NCI-H2227 (cell line): ENCODE measurements around the gene ZFP92.
A peak's percentile ranks its signal among the peaks of the same experiment; 100 is the strongest.
"Not testable (repeated sequence)": the region's sequence is repeated elsewhere in the genome, so short reads cannot be mapped to it uniquely, and the experiment has no call there.

ENCODE experiments used
- DNase-seq: peaks from one replicate; lab custom pipeline; 2025; ENCODE audit not compliant: unreplicated experiment; lab: John Stamatoyannopoulos, UW

The ZFP92 gene

GRCh38 chrX:153411255-153411987, at the start of gene ZFP92:
ZFP92 (plus strand) TSS chrX:153411472; CDS start chrX:153418323, 6,851 bp downstream.
- peak; percentile 20 for DNase-seq

DNA sequence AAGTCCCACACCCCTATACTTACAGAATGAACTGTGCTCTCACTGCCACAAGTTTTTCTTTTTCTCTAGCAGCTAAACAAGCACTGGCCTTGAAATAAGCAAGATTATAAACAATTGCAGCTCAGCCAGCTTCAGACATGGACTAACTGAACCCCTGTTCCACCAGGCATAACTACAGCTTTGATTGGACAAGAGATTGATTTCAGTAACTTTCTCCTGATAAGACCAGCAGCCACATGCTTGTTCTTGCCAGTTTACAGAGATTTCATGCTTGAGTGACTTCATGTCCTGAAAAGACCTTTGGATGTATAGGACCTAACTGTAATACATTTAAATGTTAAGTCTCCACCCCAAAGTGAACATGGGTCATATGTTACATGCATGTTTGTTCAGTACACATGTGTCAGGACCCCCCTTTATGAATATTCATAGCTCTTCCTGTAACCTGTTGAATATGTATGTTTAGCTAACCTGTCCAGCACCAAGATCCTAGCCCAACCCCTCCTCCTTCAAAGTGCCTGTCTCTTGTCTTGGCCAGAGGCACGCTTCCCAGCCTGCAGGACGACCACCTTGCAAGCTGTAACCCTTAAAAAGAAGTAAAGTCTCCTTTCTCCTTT, 49.4 kb upstream of the ZFP92 start:
- no peak for DNase-seq

- DNase-seq = no peak
Observed at GRCh38 chrX:153365670-153366069, 45.6 kb upstream of the ZFP92 start.

DNA sequence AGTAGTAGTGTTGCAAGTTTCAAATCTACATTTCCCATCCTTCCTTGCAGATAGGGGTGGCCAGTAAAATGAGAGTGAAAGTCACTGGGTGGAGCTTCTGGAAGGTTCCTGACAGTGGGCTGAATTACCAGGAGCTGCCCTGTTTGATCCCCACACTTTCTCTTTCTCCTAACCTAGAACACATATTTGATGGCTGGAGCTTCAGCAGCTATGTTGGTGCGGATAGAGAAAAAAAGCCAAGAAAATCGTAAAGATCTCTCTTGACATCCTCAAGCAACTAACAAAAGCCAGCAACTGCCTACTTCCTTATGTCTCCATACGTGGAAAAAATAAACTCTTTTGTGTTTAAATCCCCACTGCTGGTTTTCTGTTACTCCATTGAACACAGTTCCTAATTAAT, 45.2 kb upstream of the ZFP92 start:
- no peak for DNase-seq

GRCh38 chrX:153366878-153367538, 44.3 kb upstream of the ZFP92 start:
- DNase-seq = no peak

DNA sequence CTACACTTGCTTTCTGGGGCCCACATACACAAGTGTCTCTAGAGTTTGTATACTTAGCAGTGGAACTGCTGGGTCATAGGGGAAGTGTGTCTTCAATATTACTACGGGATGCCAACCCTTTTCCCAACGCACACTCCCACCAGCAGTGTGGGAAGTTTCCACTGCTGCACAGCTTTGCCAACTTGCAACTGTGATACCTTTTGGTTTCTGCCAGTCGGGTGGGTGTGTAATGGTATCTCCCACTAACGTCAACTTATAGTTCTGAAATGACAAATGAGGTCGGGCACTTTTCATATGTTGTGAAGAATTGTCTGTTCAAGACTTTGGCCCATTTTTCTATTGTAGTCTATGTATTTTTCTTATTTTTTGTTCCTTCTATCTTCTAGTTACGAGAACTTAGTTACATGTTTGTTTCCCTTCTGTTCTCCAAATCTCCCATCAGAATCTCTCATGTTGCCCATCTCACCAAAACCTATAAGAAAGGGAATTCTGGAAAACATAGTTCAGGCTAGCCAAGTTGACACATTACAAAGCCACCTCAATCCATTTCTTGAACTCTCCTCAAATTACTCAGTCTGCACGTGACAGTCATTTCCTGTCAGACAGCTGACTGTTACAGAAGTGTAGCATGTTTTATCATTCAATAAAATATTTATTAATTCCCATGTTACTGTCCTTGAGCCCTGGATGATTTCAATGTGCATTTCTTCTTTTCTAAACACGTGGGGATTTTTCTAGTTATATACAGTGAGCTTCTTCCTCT, 40.8 kb upstream of the ZFP92 start:
- DNase-seq = no peak

- no peak for DNase-seq
Observed at GRCh38 chrX:153371256-153371655, 40.0 kb upstream of the ZFP92 start.

DNA sequence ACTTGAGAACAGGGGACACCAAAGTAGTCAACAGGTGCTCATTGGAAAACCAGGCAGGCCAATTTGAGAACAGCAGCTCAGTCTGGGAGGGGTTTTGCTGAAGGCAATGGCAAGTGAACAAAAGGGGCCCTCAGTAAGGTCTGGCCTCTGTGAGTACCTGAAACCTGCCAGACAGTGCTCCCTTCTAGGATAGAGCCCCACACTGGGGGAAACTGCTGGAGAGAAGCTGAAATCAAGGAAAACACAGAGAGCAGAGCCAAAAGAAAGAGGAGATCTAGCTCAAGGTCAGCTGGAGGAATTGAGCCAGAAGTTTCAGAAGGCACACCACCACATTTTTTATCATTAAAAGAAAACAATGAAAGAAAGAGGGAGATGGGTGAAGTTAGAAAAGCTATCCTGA, 38.3 kb upstream of the ZFP92 start:
- no peak for DNase-seq

GRCh38 chrX:153374426-153374825, 36.8 kb upstream of the ZFP92 start:
- DNase-seq = no peak

DNA sequence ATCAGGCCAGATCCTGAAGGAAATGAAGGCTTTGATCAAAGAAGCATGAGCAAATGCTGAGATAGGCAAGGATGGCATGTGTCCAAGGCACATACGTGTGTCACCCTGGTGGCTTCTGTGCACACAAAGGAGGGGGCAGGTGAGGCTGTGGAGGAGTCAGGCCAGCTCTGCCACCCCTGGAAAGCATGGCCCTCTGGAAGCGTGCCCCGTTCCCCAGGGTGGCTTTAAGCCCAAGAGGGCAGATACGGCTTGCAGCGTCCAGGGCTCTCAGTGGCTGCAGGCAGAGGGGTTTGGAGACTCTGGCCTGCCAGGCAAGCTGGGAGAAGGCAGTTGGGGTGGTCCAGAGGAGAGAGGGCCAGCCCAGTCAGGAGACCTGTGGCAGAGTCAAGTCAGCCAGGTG, 35.7 kb upstream of the ZFP92 start:
- no peak for DNase-seq

DNA sequence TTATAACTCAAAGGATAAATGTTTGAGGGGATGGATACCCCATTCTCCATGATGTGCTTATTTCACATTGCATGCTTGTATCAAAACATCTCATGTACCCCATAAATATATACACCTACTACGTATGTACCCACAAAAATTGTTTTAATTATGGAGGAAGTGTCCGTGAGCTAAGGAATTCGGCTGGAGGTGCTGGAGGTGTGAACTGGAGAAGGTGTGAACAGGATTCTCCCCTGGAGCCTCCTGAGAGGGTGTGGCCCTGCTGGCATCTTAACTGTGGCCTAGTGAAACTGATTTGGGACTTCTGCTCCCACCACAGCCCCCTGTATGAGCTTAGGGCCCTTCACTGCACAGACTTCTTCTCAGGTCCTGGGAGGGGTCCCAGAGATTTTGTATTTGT, 33.5 kb upstream of the ZFP92 start:
- DNase-seq = no peak

- DNase-seq = no peak
Observed at GRCh38 chrX:153378607-153379006, 32.7 kb upstream of the ZFP92 start.

DNA sequence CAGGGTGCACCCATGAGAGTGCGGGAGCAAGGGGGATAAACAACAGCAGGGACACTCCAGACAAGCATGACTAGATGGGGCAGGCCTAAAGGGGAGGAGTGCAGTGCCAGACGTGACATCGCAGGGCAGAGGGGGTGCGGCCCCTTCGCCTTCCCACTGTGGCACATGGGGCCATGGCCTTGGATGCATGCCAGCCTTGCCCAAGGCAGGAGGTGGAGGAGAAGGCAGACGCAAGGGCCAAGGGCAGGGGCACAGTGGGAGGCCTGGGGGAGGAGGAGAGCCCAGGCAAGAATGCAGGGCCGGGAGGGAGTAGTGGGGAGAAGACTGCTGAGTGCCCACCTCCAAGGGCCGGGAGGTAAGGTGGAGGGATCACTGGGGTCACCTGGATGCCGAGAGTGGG, 31.8 kb upstream of the ZFP92 start:
- DNase-seq = no peak

DNA sequence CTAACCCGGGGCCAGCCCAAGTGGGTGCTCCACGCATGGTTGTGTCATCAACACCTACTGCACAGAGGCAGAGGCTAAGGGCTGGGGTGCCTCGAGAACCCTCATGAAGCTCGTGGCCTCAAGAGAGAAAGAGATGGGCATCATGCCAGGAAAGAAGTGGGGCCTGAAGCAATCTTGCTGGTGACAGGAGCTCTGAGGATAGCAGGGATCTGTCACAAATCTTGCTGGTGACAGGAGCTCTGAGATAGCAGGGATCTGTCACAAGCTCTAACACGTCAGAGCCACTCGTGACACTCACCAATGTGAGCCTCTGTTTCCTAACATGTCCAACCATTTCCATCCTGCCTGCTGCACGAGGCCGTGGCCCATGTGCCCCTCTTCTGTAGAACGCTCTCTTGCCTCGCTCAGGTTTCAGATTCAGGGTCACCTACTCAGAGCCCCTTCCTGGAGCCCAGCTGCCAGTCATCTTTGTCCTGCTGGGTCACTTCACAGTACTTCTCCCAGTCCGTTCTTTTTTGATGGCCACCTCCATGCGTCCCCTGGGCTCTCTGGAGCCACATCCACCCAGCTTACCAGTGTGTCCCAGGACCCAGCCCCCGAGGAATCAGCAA, 31.2 kb upstream of the ZFP92 start:
- DNase-seq = no peak

- no peak for DNase-seq
Observed at GRCh38 chrX:153380691-153381090, 30.6 kb upstream of the ZFP92 start.

- peak; percentile 87 for DNase-seq
Observed at GRCh38 chrX:153381684-153382532, 29.4 kb upstream of the ZFP92 start.

GRCh38 chrX:153382563-153383482, 28.4 kb upstream of the ZFP92 start:
- no peak for DNase-seq

DNA sequence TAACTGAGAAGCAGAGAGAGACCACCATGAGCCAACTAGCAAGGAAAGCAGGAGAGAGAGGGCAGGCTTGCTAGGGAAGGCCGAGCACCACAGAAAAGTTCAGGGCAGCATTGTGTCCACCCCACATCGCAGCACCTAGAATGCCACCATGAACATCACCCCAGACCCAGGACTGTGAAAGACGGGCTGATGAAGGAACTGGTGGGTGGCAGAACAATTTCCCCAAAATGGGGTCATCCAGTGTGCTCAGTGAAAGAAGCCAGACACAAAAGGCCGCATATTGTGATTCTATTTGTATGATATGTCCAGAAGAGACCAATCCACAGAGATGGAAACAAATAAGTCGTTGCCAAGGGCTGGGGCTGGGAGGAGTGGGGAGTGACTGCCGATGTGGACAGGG, 26.9 kb upstream of the ZFP92 start:
- no peak for DNase-seq

DNA sequence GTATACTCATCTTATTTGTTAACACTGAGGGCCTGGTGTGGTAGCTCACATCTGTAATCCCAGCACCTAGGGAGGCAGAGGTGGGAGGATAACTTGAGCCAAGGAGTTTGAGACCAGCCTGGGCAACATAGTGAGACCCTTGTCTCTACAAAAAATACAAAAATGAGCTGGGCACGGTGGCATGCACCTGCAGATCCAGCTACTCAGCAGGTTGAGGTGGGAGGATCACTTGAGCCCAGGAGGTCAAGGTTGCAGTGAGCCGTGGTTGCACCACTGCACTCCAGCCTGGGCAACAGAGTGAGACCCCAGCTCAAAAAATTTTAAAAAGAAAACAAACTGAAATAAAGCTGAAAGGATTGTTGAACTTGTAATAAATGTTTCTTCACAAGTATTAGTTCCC, 26.3 kb upstream of the ZFP92 start:
- not testable (repeated sequence) for DNase-seq
